ENCODE results near the gene EIF1AX. TPM values are rescaled to one million over a fixed set of nuclear protein-coding genes. Genes with fewer than 3 reads are reported as not detected.

The EIF1AX gene
- total and polyA plus RNA-seq, 9 of the 15 experiments (the other 6 are each of a cell fraction or from before 2014, with no cell fraction given), result 54.2 to 178 (median 73.5) TPM

DNA sequence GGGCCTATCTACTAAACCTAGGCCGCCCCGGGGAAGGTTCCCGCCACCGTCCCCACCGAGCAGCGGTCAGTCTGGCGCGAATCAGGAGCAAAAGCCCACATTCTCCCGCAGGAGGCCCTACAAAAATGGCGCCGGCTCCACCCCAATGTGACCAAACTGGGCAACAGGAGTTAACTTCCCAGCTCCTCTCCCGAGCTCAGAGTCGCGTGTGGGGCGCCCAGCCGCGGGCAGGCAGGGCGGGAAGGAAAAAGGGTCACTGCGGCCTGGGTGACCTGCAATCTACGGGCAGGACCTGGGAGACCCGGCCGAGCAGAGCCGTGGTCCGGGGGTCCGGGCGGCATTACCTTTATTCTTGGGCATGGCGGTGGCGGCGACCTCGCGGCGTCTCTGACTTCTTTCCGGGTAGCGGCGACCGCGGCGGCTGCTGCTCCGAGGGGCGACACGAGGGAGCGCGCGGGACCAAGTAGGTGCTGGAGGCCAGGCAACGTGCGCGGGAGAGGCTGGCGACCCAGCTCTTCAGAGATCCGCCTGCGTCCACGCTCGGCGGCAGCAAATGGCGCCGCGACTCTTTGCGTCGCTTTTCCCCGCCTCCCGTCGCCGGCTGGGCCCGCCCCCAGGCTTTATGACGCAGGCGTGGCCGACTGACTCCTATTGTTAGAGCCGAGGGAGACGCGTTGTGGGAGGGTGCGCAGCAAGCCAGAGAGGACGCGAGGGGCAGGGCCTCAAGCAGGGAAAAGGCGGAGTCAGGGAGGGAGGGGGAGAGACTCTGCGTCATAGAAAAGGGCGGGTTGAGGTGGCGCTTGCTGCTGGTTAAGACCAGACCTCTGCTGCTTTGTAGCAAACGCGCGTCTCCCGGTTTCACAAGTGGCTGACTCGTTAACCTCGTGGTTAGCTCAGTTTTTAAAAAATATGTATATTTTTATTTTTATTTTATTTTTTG, at the start of gene EIF1AX (continued):
- TF ChIP-seq CEBPB (tag; IDR thresholded peaks at IDR 0.05) (no peak), KLF6 (CRISPR knock-in tag; IDR thresholded peaks at IDR 0.05; ENCODE audit: borderline replicate concordance) (no peak), POLR2A (conservative IDR thresholded peaks at IDR 0.05) (peak; percentile 90), CBX5 (IDR thresholded peaks at IDR 0.05; ENCODE audit: borderline replicate concordance, low read depth) (no peak), SOX6 (IDR thresholded peaks at IDR 0.05) (peak; percentile 80), FIP1L1 (IDR thresholded peaks at IDR 0.05; ENCODE audit: low read depth, low read length, poor library complexity, severe bottlenecking) (peak; percentile 64), MIER1 (IDR thresholded peaks at IDR 0.05; ENCODE audit: low read depth) (no peak), RAD51 (IDR thresholded peaks at IDR 0.05; ENCODE audit: borderline replicate concordance, low read depth) (no peak), ZNF717 (CRISPR knock-in tag; IDR thresholded peaks at IDR 0.05) (no peak), NFYB (IDR thresholded peaks at IDR 0.05; ENCODE audit: extremely low read depth, insufficient read length) (no peak), MCM7 (IDR thresholded peaks at IDR 0.05) (no peak), FOXK2 (conservative IDR thresholded peaks at IDR 0.05 in 1 of 2, IDR thresholded peaks at IDR 0.05 in 1 of 2; ENCODE audit: low read depth in 2 of 2) (peak; percentile 57 to 80; a peak in 3 of 4 replicates), PURB (CRISPR knock-in tag; IDR thresholded peaks at IDR 0.05; ENCODE audit: low read depth) (no peak), NONO (IDR thresholded peaks at IDR 0.05; ENCODE audit: low read depth in 2 of 2, low read length in 1 of 2) (no peak), HDAC3 (IDR thresholded peaks at IDR 0.05; ENCODE audit: borderline replicate concordance, partially characterized antibody) (no peak), BCOR (IDR thresholded peaks at IDR 0.05) (no peak)
- TF ChIP-seq, protein P1, sequence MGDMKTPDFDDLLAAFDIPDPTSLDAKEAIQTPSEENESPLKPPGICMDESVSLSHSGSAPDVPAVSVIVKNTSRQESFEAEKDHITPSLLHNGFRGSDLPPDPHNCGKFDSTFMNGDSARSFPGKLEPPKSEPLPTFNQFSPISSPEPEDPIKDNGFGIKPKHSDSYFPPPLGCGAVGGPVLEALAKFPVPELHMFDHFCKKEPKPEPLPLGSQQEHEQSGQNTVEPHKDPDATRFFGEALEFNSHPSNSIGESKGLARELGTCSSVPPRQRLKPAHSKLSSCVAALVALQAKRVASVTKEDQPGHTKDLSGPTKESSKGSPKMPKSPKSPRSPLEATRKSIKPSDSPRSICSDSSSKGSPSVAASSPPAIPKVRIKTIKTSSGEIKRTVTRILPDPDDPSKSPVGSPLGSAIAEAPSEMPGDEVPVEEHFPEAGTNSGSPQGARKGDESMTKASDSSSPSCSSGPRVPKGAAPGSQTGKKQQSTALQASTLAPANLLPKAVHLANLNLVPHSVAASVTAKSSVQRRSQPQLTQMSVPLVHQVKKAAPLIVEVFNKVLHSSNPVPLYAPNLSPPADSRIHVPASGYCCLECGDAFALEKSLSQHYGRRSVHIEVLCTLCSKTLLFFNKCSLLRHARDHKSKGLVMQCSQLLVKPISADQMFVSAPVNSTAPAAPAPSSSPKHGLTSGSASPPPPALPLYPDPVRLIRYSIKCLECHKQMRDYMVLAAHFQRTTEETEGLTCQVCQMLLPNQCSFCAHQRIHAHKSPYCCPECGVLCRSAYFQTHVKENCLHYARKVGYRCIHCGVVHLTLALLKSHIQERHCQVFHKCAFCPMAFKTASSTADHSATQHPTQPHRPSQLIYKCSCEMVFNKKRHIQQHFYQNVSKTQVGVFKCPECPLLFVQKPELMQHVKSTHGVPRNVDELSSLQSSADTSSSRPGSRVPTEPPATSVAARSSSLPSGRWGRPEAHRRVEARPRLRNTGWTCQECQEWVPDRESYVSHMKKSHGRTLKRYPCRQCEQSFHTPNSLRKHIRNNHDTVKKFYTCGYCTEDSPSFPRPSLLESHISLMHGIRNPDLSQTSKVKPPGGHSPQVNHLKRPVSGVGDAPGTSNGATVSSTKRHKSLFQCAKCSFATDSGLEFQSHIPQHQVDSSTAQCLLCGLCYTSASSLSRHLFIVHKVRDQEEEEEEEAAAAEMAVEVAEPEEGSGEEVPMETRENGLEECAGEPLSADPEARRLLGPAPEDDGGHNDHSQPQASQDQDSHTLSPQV (IDR thresholded peaks at IDR 0.05), result no peak
- TF ChIP-seq, protein P2, sequence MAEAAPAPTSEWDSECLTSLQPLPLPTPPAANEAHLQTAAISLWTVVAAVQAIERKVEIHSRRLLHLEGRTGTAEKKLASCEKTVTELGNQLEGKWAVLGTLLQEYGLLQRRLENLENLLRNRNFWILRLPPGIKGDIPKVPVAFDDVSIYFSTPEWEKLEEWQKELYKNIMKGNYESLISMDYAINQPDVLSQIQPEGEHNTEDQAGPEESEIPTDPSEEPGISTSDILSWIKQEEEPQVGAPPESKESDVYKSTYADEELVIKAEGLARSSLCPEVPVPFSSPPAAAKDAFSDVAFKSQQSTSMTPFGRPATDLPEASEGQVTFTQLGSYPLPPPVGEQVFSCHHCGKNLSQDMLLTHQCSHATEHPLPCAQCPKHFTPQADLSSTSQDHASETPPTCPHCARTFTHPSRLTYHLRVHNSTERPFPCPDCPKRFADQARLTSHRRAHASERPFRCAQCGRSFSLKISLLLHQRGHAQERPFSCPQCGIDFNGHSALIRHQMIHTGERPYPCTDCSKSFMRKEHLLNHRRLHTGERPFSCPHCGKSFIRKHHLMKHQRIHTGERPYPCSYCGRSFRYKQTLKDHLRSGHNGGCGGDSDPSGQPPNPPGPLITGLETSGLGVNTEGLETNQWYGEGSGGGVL (CRISPR knock-in tag; IDR thresholded peaks at IDR 0.05), result no peak
- TF ChIP-seq, protein P3, sequence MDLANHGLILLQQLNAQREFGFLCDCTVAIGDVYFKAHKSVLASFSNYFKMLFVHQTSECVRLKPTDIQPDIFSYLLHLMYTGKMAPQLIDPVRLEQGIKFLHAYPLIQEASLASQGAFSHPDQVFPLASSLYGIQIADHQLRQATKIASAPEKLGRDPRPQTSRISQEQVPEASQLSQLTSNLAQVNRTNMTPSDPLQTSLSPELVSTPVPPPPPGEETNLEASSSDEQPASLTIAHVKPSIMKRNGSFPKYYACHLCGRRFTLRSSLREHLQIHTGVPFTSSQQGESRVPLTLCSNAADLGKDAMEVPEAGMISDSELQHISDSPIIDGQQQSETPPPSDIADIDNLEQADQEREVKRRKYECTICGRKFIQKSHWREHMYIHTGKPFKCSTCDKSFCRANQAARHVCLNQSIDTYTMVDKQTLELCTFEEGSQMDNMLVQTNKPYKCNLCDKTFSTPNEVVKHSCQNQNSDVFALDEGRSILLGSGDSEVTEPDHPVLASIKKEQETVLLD (IDR thresholded peaks at IDR 0.05), result peak; percentile 72; the same call in 1 of the 2 replicates
- TF ChIP-seq, protein P4, sequence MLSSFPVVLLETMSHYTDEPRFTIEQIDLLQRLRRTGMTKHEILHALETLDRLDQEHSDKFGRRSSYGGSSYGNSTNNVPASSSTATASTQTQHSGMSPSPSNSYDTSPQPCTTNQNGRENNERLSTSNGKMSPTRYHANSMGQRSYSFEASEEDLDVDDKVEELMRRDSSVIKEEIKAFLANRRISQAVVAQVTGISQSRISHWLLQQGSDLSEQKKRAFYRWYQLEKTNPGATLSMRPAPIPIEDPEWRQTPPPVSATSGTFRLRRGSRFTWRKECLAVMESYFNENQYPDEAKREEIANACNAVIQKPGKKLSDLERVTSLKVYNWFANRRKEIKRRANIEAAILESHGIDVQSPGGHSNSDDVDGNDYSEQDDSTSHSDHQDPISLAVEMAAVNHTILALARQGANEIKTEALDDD (IDR thresholded peaks at IDR 0.05), result peak; percentile 70
